ENCODE data around the gene ASIC4.

GRCh38 chr2:219465659-219466561 lies 48.4 kb upstream of the ASIC4 start:
- no peak for TF ChIP-seq POLR2AphosphoS5 (IDR thresholded peaks at IDR 0.05; ENCODE audit: insufficient read depth in 1 of 2, low read depth in 1 of 2)
- no peak for TF ChIP-seq POLR2A (IDR thresholded peaks at IDR 0.05)
